ENCODE data around the gene EIF4E2. TPM values are rescaled to one million over a fixed set of nuclear protein-coding genes. Genes with fewer than 3 reads are reported as not detected.

EIF4E2 gene
- total RNA-seq, 4 donors from 2014 or later = 23.8 to 38.5 (median 27.8) TPM

DNA sequence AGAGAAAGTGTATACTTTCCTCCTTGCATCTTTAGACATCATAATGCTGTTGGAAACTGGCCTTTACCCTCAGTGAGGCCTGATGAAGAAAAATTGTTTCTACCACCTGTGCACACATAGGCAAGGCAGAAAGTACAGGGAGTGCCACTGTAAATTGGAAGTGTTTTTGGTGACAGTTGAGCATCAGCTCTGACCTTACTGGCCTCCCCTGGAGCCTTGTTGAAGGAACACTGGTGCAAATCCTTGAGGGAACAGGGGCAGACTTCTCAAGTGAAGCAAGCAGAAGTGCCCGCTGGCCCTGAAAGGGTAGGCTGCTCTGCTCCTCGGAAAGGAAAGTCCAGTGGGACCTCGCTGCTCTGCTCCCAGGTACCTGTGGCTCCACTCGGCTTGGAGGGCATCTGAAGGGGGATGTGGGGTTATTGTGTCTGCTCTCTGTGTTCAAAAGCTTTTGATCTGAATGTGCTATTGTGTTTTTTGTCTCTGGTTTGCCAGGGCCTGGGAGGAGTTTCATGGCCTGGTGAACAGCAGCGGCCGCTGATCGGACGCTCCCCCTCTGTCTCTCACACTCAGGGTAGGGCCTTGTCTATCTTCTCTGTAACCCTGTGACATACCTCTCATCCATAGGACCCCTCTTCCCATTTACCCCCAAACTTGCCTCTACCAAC, 23.4 kb downstream of the EIF4E2 start:
- no peaks in the 10 kb centered on the region for H3K27me3 ChIP-seq
- peaks cover 0 to 4% (median 0%) of the 10 kb centered on the region in 4 donors for H3K4me1 ChIP-seq
- H3K9me3 ChIP-seq = no peaks in the 10 kb centered on the region
- H3K36me3 ChIP-seq = peaks cover 0 to 89% (median 0%) of the 10 kb centered on the region in 3 donors
- no peak for DNase-seq (ENCODE audit: low spot score in 2 of 2)
- no peak overlapping the region for H3K27ac ChIP-seq
- no peak overlapping the region for H3K4me3 ChIP-seq
- WGBS, 2 donors = 84 to 91% methylated on average over 8 of the region's 8 CpGs
- TF ChIP-seq POLR2A (IDR thresholded peaks at IDR 0.05) (no peak), EP300 (IDR thresholded peaks at IDR 0.05) (no peak)
- TF ChIP-seq, protein P1, sequence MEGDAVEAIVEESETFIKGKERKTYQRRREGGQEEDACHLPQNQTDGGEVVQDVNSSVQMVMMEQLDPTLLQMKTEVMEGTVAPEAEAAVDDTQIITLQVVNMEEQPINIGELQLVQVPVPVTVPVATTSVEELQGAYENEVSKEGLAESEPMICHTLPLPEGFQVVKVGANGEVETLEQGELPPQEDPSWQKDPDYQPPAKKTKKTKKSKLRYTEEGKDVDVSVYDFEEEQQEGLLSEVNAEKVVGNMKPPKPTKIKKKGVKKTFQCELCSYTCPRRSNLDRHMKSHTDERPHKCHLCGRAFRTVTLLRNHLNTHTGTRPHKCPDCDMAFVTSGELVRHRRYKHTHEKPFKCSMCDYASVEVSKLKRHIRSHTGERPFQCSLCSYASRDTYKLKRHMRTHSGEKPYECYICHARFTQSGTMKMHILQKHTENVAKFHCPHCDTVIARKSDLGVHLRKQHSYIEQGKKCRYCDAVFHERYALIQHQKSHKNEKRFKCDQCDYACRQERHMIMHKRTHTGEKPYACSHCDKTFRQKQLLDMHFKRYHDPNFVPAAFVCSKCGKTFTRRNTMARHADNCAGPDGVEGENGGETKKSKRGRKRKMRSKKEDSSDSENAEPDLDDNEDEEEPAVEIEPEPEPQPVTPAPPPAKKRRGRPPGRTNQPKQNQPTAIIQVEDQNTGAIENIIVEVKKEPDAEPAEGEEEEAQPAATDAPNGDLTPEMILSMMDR (IDR thresholded peaks at IDR 0.05) = no peak

DNA sequence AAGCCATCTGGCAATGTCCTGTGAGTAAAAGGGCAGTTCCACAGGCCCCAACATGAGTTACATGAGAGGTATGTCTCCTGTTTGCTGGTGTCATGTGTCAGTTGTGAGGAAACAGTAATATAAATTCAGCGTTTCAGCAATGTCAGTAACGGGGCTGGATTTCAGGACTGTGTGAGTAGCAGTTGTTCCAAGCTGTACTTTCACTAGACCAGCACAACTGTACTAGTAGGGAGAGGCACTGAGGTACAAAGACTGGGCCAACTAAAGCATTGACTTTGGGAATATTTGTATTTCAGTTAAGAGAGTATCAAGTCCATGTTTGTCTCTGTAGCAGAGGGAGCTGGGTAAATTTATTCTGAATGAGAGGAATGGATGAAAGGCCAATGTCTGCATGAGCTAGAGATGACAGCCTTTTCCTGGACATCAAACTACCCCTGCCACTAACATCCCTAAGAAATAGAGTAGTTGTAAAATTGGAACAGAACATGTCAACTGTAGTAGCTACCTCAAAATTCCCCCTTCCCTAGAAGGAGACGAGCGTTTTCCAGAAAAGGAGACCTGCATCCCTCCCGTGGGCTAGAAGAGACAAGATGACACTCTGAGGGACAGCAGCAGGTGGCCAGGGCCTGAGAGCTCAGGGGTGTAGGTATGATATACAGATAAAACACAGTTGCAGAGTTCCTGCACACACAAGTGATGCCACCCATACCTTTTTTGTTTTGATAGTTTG, 24.4 kb downstream of the EIF4E2 start:
- WGBS, 2 donors = 84 to 87% methylated on average over 5 of the region's 5 CpGs
- Histone ChIP-seq H3K4me1 (peaks cover 0 to 4% (median 0%) of the 10 kb centered on the region in 4 donors), H3K36me3 (peaks cover 0 to 89% (median 0%) of the 10 kb centered on the region in 3 donors), H3K4me3 (no peak overlapping the region), H3K9me3 (no peaks in the 10 kb centered on the region), H3K27me3 (no peaks in the 10 kb centered on the region), H3K27ac (no peak overlapping the region)
- TF ChIP-seq EP300 (IDR thresholded peaks at IDR 0.05) = no peak
- no peak for TF ChIP-seq POLR2A (IDR thresholded peaks at IDR 0.05)
- TF ChIP-seq, protein P1 (IDR thresholded peaks at IDR 0.05) = no peak
- DNase-seq (ENCODE audit: low spot score in 2 of 2) = no peak

DNA sequence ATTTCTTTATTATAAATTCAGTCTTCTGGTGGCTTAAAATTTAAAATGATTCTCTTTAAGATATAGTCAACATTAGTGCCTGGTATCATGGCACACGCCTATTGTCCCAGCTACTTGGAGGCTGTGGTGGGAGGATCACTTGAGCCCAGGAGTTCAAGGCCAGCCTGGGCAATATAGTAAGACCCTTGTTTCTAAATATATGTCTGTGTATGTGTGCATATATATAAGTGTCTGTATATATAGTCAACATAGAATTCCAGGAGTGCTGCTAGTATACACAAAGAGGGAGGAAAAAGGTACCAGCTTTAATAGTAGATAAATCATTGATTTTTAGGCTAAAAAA, 24.9 kb downstream of the EIF4E2 start:
- Histone ChIP-seq H3K27me3 (no peaks in the 10 kb centered on the region), H3K9me3 (no peaks in the 10 kb centered on the region), H3K4me1 (peaks cover 0 to 4% (median 0%) of the 10 kb centered on the region in 4 donors), H3K4me3 (no peak overlapping the region), H3K27ac (no peak overlapping the region), H3K36me3 (peaks cover 0 to 88% (median 0%) of the 10 kb centered on the region in 3 donors)
- WGBS, 2 donors = 91 to 100% methylated on average over 1 of the region's 1 CpG
- TF ChIP-seq EP300 (IDR thresholded peaks at IDR 0.05) = no peak
- TF ChIP-seq POLR2A (IDR thresholded peaks at IDR 0.05) = no peak
- TF ChIP-seq, protein P1 (IDR thresholded peaks at IDR 0.05) = no peak
- DNase-seq (ENCODE audit: low spot score in 2 of 2) = no peak

GRCh38 chr2:232576995-232577394, 26.5 kb downstream of the EIF4E2 start:
- no peak overlapping the region for H3K4me3 ChIP-seq
- no peaks in the 10 kb centered on the region for H3K27me3 ChIP-seq
- H3K9me3 ChIP-seq = no peaks in the 10 kb centered on the region
- TF ChIP-seq, protein P1 (IDR thresholded peaks at IDR 0.05) = no peak
- no peak for TF ChIP-seq POLR2A (IDR thresholded peaks at IDR 0.05)
- H3K4me1 ChIP-seq = no peaks in the 10 kb centered on the region
- H3K27ac ChIP-seq = no peak overlapping the region
- no peak for DNase-seq (ENCODE audit: low spot score in 2 of 2)
- WGBS, 2 donors = 38 to 69% methylated on average over 2 of the region's 2 CpGs
- H3K36me3 ChIP-seq = peaks cover 0 to 90% (median 0%) of the 10 kb centered on the region in 3 donors

GRCh38 chr2:232577841-232578240, 27.4 kb downstream of the EIF4E2 start:
- no peaks in the 10 kb centered on the region for H3K27me3 ChIP-seq
- no peaks in the 10 kb centered on the region for H3K9me3 ChIP-seq
- H3K4me3 ChIP-seq = no peak overlapping the region
- WGBS, 2 donors = 61 to 67% methylated on average over 2 of the region's 2 CpGs
- H3K4me1 ChIP-seq = no peaks in the 10 kb centered on the region
- H3K36me3 ChIP-seq = peaks cover 0 to 90% (median 0%) of the 10 kb centered on the region in 3 donors
- no peak overlapping the region for H3K27ac ChIP-seq
- TF ChIP-seq, protein P1 (IDR thresholded peaks at IDR 0.05) = no peak
- DNase-seq (ENCODE audit: low spot score in 2 of 2) = no peak

All from tibial nerve (tissue), 4 donors.